H1 (cell line): ENCODE data around the gene SHC1. TPM values are rescaled to one million over a fixed set of nuclear protein-coding genes. Genes with fewer than 3 reads are reported as not detected.

ENCODE experiments used
- CTCF ChIA-PET: fragments of 300-600 bp; sonication (Branson Sonifier 250); formaldehyde crosslinking; loops from one replicate; lab custom pipeline; 2021; ENCODE audit not compliant: partially characterized antibody; lab: Charles Lee
- POLR2A ChIA-PET: fragments of 300-600 bp; sonication (Branson Sonifier 250); formaldehyde crosslinking; loops from one replicate; lab custom pipeline; 2021; ENCODE audit warnings: inconsistent platforms; ENCODE audit not compliant: partially characterized antibody; lab: Charles Lee
- DNase-seq, 2 experiments: peaks; one replicate each; pipeline versions ENCODE4 v3.0.0 to v3.0.0-alpha.2; 2010 to 2022; ENCODE audit warnings: low spot score in 2 of 2, low read depth in 1 of 2, mixed read lengths in 1 of 2
- FAIRE-seq: peaks from 2 replicates; lab custom pipeline; 2011; peaks lifted over from hg19 to GRCh38; lab: Jason Lieb, UNC
- H2AFZ ChIP-seq: 2 replicates; pipeline ENCODE4 v1.8.1; 2012; ENCODE audit warnings: low read length, inconsistent platforms
- H2AK5ac ChIP-seq: 2 replicates; pipeline ENCODE4 v1.6.1; 2013; ENCODE audit warnings: low read depth, low read length
- H2BK120ac ChIP-seq: replicated peaks from 2 replicates; pipeline ENCODE3; 2013; ENCODE audit warnings: low read depth, low read length, inconsistent platforms
- H2BK12ac ChIP-seq: 2 replicates; pipeline ENCODE4 v1.6.1; 2013; ENCODE audit warnings: low read depth, low read length
- H2BK15ac ChIP-seq: 2 replicates; pipeline ENCODE4 v1.6.1; 2013; ENCODE audit warnings: low read length
- H2BK20ac ChIP-seq: 2 replicates; pipeline ENCODE4 v1.6.1; 2013; ENCODE audit warnings: low read length
- H2BK5ac ChIP-seq: 2 replicates; pipeline ENCODE4 v1.6.1; 2013; ENCODE audit warnings: low read depth, low read length
- H3K14ac ChIP-seq: 2 replicates; pipeline ENCODE4 v1.6.1; 2013; ENCODE audit warnings: inconsistent platforms; ENCODE audit not compliant: insufficient read length
- H3K18ac ChIP-seq: 2 replicates; pipeline ENCODE4 v1.6.1; 2013; ENCODE audit warnings: low read length; ENCODE audit errors: extremely low read depth
- H3K23ac ChIP-seq: 2 replicates; pipeline ENCODE4 v1.6.1; 2013; ENCODE audit warnings: inconsistent platforms; ENCODE audit not compliant: insufficient read length
- H3K23me2 ChIP-seq: 2 replicates; pipeline ENCODE4 v1.6.1; 2013; ENCODE audit warnings: low read depth, low read length
- H3K27ac ChIP-seq: 2 replicates; pipeline ENCODE4 v1.6.1; 2011; ENCODE audit warnings: low read depth, low read length, inconsistent platforms
- H3K27me3 ChIP-seq, 4 experiments: replicated peaks in 1 of 4; 1 replicate in 1 of 4; 2 replicates in 3 of 4; pipeline versions ENCODE4 v1.6.1 to v1.8.1; 2011 to 2013; ENCODE audit warnings: low read length in 3 of 4, mild to moderate bottlenecking in 3 of 4, inconsistent platforms in 2 of 4, mixed read lengths in 2 of 4, moderate library complexity in 1 of 4; ENCODE audit not compliant: control insufficient read depth in 3 of 4, insufficient read depth in 3 of 4; ENCODE audit errors: extremely low read depth in 1 of 4
- H3K36me3 ChIP-seq, 4 experiments: 2 replicates each; pipeline versions ENCODE4 v1.6.1 to v1.8.1; 2011 to 2013; ENCODE audit warnings: mild to moderate bottlenecking in 4 of 4, low read length in 3 of 4, moderate library complexity in 2 of 4, control low read depth in 1 of 4, inconsistent platforms in 1 of 4; ENCODE audit not compliant: insufficient read depth in 4 of 4, control insufficient read depth in 2 of 4
- H3K4ac ChIP-seq: replicated peaks from 2 replicates; pipeline ENCODE3; 2013; ENCODE audit warnings: low read length, low read depth, mixed read lengths, inconsistent platforms; ENCODE audit not compliant: insufficient read length
- H3K4me1 ChIP-seq, 4 experiments: replicated peaks in 1 of 4; 1 replicate in 1 of 4; 2 replicates in 3 of 4; pipeline versions ENCODE4 v1.6.1 to v1.8.1; 2011 to 2013; ENCODE audit warnings: low read length in 3 of 4, inconsistent platforms in 2 of 4, mixed read lengths in 1 of 4; ENCODE audit not compliant: insufficient read depth in 4 of 4, control insufficient read depth in 3 of 4
- H3K4me2 ChIP-seq, 2 experiments: 2 replicates each; pipeline versions ENCODE4 v1.6.1 to v1.8.1; 2011 to 2013; ENCODE audit warnings: low read depth in 2 of 2, low read length in 2 of 2, control low read depth in 1 of 2, inconsistent platforms in 1 of 2, mild to moderate bottlenecking in 1 of 2; ENCODE audit not compliant: insufficient read depth in 1 of 2
- H3K4me3 ChIP-seq, 4 experiments: fragments of 200-600, 300-600 bp in 1 of 4; sonication (generic), shearing (Covaris generic), sonication (Bioruptor Twin) in 1 of 4; 2 replicates each; pipeline versions ENCODE4 v1.5.1 to v1.8.1; 2011 to 2016; ENCODE audit warnings: low read length in 4 of 4, low read depth in 3 of 4, control low read depth in 2 of 4, inconsistent platforms in 2 of 4, mild to moderate bottlenecking in 2 of 4, mixed read lengths in 1 of 4, moderate library complexity in 1 of 4; ENCODE audit not compliant: insufficient read depth in 2 of 4; ENCODE audit errors: extremely low read depth in 1 of 4
- H3K56ac ChIP-seq: replicated peaks from 2 replicates; pipeline ENCODE3; 2013; ENCODE audit warnings: low read depth, mild to moderate bottlenecking, mixed read lengths, low read length, inconsistent platforms; ENCODE audit not compliant: insufficient read length
- H3K79me1 ChIP-seq: 2 replicates; pipeline ENCODE4 v1.6.1; 2013; ENCODE audit warnings: low read depth, low read length, control low read depth
- H3K79me2 ChIP-seq, 2 experiments: 2 replicates each; pipeline versions ENCODE4 v1.6.1 to v1.8.1; 2012 to 2013; ENCODE audit warnings: low read length in 2 of 2, mild to moderate bottlenecking in 2 of 2, inconsistent platforms in 1 of 2; ENCODE audit not compliant: insufficient read depth in 2 of 2, control insufficient read depth in 1 of 2
- H3K9ac ChIP-seq, 4 experiments: replicated peaks in 1 of 4; 1 replicate in 1 of 4; 2 replicates in 3 of 4; pipeline versions ENCODE4 v1.6.1 to v1.8.1; 2011 to 2013; ENCODE audit warnings: low read depth in 3 of 4, low read length in 3 of 4, control low read depth in 2 of 4, mild to moderate bottlenecking in 2 of 4, moderate library complexity in 2 of 4, inconsistent platforms in 1 of 4; ENCODE audit errors: extremely low read depth in 1 of 4
- H3K9me3 ChIP-seq, 2 experiments: 2 replicates each; pipeline versions ENCODE4 v1.6.1 to v1.8.1; 2012 to 2013; ENCODE audit warnings: mild to moderate bottlenecking in 2 of 2, moderate library complexity in 2 of 2, control low read depth in 1 of 2, inconsistent platforms in 1 of 2, low read depth in 1 of 2, low read length in 1 of 2, mixed read lengths in 1 of 2; ENCODE audit not compliant: insufficient read depth in 2 of 2
- H4K20me1 ChIP-seq, 2 experiments: replicated peaks in 1 of 2; 2 replicates each; pipeline versions ENCODE3 to v1.8.1; 2011 to 2013; ENCODE audit warnings: inconsistent platforms in 2 of 2, low read length in 2 of 2, mild to moderate bottlenecking in 1 of 2; ENCODE audit not compliant: insufficient read depth in 2 of 2, control insufficient read depth in 1 of 2
- H4K5ac ChIP-seq: 2 replicates; pipeline ENCODE4 v1.6.1; 2013; ENCODE audit warnings: low read length, low read depth, mixed read lengths, inconsistent platforms; ENCODE audit not compliant: insufficient read length
- H4K8ac ChIP-seq: 2 replicates; pipeline ENCODE4 v1.8.0; 2013; ENCODE audit warnings: mild to moderate bottlenecking, moderate library complexity, low read length, inconsistent platforms; ENCODE audit not compliant: insufficient read depth; ENCODE audit errors: extremely low read depth
- H4K91ac ChIP-seq: replicated peaks from 2 replicates; pipeline ENCODE3; 2013; ENCODE audit warnings: low read length, mixed read lengths, inconsistent platforms; ENCODE audit not compliant: insufficient read length
- CREB1 ChIP-seq: IDR thresholded peaks from 2 replicates; pipeline ENCODE4 v1.6.1; 2012; ENCODE audit warnings: inconsistent platforms
- POLR2AphosphoS5 ChIP-seq: IDR thresholded peaks from 2 replicates; pipeline ENCODE4 v1.6.1; 2011; ENCODE audit warnings: low read depth, low read length
- WGBS, 2 experiments: shearing (Covaris generic) in 1 of 2; methylation state at CpG; one replicate each; pipeline versions ENCODE4 v1.1.6 to v1.1.7; 2013 to 2015; ENCODE audit warnings: low lambda C conversion rate in 2 of 2, mixed read lengths in 2 of 2, inconsistent platforms in 1 of 2, low coverage in 1 of 2, missing lambda C conversion rate in 1 of 2; ENCODE audit not compliant: insufficient replicate concordance in 2 of 2, insufficient coverage in 1 of 2, insufficient read length in 1 of 2; ENCODE audit errors: extremely low coverage in 1 of 2, missing lambda C conversion rate in 1 of 2; 5-methylcytosine and 5-hydroxymethylcytosine counted together
- polyA plus RNA-seq, 7 experiments: library from polyadenylated mRNA; depleted of rRNA in 3 of 7; stranded (reverse) in 5 of 7; unstranded in 2 of 7; fragments of >200 nt in 5 of 7; fragments of 200-250 nt in 2 of 7; gene quantifications; 1 replicate in 5 of 7; 2 replicates in 1 of 7; 4 replicates in 1 of 7; pipeline versions ENCODE4 v1.2.1 to v1.2.3, GENCODE V29; 2011 to 2013; ENCODE audit warnings: missing spikeins in 2 of 7, mixed read lengths in 2 of 7
- total RNA-seq: library from RNA; stranded (reverse); fragmentation: NEBNext Ultra II Directional; extraction: Animal tissue kit (Norgen Biotek cat#: 25700); gene quantifications from 2 replicates; pipeline ENCODE4 v1.2.1, GENCODE V29; 2021
- TF ChIP-seq, protein P1 (sequence below), 3 experiments: IDR thresholded peaks; 1 replicate in 2 of 3; 2 replicates in 1 of 3; pipeline versions ENCODE4 v1.5.1 to v1.6.1; 2011; ENCODE audit warnings: low read length in 3 of 3, mild to moderate bottlenecking in 3 of 3, inconsistent platforms in 2 of 3, low read depth in 1 of 3, moderate library complexity in 1 of 3; ENCODE audit not compliant: insufficient read depth in 1 of 3; ENCODE audit errors: control extremely low read depth in 1 of 3

Gene SHC1
- total and polyA plus RNA-seq, 2 of the 8 experiments (the other 6 are each of a cell fraction or from before 2014, with no cell fraction given), result 177 to 212 TPM

DNA sequence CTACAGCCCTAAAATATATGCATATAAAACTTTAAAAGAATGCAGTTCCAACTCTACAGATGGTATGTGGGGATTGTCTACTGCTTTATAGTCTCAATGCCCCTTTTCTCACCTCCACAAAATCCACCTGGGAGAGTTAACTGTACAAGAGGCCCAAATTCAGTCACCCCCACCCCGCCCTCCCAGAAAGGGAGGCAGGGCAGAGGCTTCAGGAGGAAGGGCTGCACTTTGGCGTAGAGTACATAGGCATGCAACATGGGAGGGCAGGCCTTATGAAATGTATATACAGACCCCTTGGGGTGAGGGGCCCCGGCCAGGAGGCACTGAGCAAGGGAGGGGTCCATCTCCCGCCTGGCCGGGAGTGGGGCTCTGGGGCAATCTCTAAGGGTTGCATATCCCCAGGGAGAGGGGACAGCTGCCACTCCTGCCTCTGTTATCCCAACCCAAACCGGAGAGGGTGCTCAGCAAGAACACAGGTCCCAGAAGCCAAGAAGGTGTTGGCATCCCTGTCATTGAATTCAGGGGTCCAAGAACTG lies 7.7 kb downstream of the SHC1 start:
- Histone ChIP-seq H2BK20ac (no peak overlapping the region), H4K8ac (no peak overlapping the region), H2BK5ac (no peak overlapping the region), H3K79me1 (peaks cover 4% of the 10 kb centered on the region), H3K36me3 (peaks cover 22 to 50% (median 45%) of the 10 kb centered on the region in 4 experiments), H3K79me2 (peaks cover 0 to 24% of the 10 kb centered on the region in 2 experiments; a peak in 3 of 4 replicates), H2AK5ac (no peak overlapping the region), H4K5ac (no peak overlapping the region), H3K4me2 (peak overlapping the region in 1 of 2 experiments; percentile 81; a peak in 3 of 4 replicates), H3K9me3 (no peaks in the 10 kb centered on the region), H3K4ac (no peak overlapping the region), H3K23ac (no peak overlapping the region), H3K56ac (no peak overlapping the region), H3K4me3 (peak overlapping the region in 2 of 4 experiments; percentile 50 to 84; a peak in 2 of 8 replicates), H3K23me2 (no peaks in the 10 kb centered on the region), H2BK15ac (no peak overlapping the region), H4K20me1 (peaks cover 0 to 6% of the 10 kb centered on the region in 2 experiments), H3K14ac (no peak overlapping the region), H3K18ac (no peak overlapping the region), H3K27ac (no peak overlapping the region), H4K91ac (no peak overlapping the region), H2AFZ (no peak overlapping the region), H2BK12ac (no peak overlapping the region), H2BK120ac (no peak overlapping the region), H3K9ac (no peak overlapping the region), H3K27me3 (no peaks in the 10 kb centered on the region), H3K4me1 (peaks cover 0 to 4% (median 3%) of the 10 kb centered on the region in 4 experiments; a peak in 6 of 7 replicates)
- TF ChIP-seq CREB1, result no peak
- TF ChIP-seq, protein P1, sequence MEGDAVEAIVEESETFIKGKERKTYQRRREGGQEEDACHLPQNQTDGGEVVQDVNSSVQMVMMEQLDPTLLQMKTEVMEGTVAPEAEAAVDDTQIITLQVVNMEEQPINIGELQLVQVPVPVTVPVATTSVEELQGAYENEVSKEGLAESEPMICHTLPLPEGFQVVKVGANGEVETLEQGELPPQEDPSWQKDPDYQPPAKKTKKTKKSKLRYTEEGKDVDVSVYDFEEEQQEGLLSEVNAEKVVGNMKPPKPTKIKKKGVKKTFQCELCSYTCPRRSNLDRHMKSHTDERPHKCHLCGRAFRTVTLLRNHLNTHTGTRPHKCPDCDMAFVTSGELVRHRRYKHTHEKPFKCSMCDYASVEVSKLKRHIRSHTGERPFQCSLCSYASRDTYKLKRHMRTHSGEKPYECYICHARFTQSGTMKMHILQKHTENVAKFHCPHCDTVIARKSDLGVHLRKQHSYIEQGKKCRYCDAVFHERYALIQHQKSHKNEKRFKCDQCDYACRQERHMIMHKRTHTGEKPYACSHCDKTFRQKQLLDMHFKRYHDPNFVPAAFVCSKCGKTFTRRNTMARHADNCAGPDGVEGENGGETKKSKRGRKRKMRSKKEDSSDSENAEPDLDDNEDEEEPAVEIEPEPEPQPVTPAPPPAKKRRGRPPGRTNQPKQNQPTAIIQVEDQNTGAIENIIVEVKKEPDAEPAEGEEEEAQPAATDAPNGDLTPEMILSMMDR (IDR thresholded peaks at IDR 0.05; ENCODE audit: control extremely low read depth in 1 of 3, insufficient read depth in 1 of 3, low read depth in 1 of 3, low read length in 3 of 3), result no peak
- TF ChIP-seq POLR2AphosphoS5, result 0 out of 2 replicates have a peak, but pooled peaks have one; percentile 31
- DNase-seq (no peak), FAIRE-seq (no peak)
- CTCF ChIA-PET, result interaction anchor here (1.0 to 8.2 kb wide), 6 partner anchors 21 to 97 kb away, joined by 3 to 113 read pairs (median 4); partner anchors contain the start of genes FLAD1 and LENEP
- WGBS, 2 experiments, result 70% methylated on average over 6 of the region's 6 CpGs; no CpG with 5 or more reads in 1 of the 2 experiments
- POLR2A ChIA-PET, result interaction anchor here (1.0 to 42.8 kb wide), 5 partner anchors 4 to 52 kb away, joined by 3 to 662 read pairs (median 4); partner anchors contain the start of genes CKS1B, FLAD1, LENEP and PBXIP1
